DMS53 treated with DMSO at 0.1 percent for 48 hours (cell line): Measurements from ENCODE around the gene PLPP4.

Experiments used
- DNase-seq: peaks from one replicate; lab custom pipeline; 2025; ENCODE audit not compliant: unreplicated experiment; lab: John Stamatoyannopoulos, UW

Gene PLPP4

DNA sequence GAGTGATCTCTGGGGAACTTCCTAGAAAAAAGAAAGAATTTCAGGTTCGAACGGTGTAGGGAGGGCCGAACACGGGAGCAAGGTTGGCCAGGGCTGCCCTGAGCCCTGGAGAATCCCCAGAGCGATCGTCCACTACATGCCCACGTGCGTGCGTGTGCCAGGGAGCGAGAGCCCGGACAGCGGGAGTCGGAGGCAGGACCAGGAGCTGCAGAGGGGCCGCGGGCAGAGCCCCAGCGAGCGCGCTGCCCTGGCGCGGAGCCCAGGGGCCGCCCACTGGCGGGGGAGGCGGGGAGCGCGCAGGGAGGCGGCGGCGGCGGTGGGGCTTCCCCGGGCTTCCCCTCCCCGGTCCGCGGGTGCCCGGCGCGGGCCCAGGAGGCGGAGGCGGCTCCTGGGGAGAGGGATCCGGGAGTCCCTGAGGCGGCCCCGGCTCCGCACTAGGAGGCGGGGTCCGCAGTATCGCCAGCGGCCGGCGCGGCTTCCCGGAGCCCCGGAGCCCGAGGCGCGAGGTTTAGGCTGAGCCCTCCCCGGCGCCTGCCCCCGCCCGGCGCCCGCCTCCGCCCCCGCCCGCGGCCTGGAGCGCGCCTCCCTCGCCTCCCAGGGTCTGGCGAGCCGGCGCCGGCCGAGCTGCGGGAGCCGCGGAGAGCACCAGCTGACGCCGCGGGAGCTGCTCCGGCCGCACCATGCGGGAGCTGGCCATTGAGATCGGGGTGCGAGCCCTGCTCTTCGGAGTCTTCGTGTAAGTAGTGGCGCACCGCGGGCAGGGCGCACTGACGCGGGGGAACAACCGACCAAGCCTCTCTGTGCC is at the start of gene PLPP4:
Gene PLPP4 (plus strand): TSS at position 602 of the 805 bp plus-strand sequence. CDS start 79 bp downstream, at position 681.
- no peak for DNase-seq

DNA sequence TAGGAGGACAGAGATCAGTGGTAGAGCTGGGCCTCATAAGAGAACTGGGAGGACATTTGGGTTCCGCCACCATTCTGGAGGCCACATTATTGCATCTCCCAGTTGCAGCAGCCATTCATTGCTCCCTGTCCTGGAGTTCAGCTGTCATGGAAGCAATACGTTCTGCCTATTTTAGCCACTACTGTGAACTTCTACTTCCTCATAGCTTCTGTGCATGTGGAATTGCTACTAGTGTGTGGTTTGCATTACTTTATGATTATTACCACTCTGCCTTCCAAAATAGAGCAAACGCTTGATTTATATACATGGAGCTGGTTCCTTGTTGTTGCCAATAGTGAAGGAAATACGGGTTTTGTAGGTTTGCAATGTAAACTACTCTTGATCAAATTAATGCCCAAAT is 47.2 kb upstream of the PLPP4 start:
- no peak for DNase-seq

DNA sequence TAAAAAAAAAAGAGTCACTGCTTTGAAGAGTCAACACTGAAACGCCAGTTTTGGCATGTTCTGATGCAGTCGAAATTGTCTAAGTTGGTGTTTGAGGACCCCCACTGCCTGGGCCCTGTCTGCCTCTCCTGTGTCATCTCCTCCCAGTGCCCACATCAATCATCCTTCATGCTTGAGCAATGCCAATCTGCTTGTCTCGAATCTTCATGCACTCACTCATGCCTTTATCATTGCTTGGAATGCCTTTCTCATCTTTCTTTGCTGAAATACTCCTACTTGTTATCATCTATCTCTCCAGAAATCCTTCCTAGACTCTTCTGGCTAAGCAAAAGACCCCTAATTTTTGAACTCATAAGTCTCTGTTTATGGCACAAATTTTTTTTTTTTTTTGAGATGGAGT is 42.1 kb upstream of the PLPP4 start:
- DNase-seq: no peak

DNA sequence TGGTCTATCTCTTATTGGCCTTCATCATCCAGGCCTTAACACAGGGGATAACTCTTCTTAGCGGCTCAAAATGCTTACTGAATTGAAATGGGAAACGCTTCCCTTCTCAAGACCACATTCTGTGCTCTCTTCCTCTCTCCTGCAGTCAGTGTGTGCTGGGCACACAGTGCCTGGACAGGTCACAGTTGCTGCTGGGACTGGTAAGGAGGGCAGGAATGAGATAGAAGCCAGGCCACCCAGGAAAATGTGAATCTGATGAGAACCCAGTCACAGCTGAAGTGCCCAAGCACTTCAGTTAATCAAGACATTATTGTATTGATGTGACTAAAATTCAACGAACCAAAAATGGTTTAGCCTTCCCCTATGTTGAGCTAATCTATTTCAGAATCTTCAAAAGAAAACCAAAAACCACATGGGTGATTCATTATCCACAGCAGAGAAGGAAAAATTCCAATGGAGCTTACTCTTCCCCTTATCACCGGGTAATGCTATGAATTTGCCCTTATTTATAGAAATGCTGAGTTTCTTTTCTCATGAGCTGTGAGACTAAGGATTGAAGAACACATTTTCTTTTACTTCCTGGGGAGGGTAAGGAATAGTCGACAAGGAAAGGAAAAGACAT is 41.2 kb upstream of the PLPP4 start:
- DNase-seq: no peak

DNA sequence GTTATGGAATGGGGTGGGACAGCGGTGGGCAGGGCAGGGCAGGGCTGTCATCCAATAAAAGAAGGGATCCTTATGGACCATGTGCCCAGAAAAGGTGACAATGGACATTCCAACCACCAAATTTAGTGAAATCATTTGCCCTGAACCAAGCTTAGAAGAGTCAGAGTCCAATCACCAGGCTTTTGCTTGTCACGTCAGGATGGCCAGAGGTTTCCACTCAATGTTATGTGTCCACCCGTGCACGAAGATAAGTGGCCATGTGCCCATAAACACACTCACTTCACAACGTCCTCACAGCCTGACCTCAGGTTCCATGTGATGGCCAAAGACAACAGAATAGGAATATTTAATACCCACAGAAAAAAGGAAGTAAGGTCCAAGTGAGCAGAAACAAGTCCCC is 36.6 kb upstream of the PLPP4 start:
- no peak for DNase-seq

DNA sequence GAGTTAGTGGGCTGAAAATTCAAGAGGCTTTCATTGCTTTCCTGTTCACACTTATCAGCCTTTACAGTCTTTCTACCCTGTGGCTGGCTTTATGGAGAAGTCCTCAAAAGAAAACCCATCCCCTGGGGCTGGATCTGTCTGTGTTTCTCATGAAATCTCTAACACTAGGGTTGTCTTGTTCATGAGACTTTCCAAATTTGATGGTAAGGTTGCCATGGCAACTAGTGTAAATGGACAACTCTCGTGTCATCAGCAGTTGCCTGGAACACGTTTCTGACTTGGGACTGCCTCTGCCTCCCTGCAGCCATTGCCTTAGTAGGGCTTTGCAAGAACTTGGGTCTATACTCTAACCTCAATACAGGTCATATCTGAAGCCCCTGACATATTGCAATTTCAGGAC is 35.8 kb upstream of the PLPP4 start:
- no peak for DNase-seq

DNA sequence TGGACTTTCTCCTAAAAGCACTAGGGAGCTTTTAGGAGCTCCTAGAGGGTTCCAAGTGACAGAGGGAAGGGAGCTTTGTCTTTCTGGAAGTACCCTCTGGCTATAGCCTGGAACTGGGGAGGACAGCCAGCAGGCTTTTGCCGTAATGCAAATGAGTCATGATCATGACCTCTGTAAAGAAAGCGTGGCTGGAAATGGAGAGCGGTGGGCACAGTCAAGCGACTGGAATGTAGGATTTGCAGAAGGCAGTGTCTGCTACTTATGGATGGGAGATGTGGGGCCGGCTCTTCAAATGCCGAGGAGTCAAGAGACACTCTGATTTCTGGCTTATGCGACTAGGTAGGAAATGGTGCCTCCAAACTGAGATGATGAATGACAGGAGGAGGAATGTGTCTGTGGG is 34.6 kb upstream of the PLPP4 start:
- DNase-seq: no peak

DNA sequence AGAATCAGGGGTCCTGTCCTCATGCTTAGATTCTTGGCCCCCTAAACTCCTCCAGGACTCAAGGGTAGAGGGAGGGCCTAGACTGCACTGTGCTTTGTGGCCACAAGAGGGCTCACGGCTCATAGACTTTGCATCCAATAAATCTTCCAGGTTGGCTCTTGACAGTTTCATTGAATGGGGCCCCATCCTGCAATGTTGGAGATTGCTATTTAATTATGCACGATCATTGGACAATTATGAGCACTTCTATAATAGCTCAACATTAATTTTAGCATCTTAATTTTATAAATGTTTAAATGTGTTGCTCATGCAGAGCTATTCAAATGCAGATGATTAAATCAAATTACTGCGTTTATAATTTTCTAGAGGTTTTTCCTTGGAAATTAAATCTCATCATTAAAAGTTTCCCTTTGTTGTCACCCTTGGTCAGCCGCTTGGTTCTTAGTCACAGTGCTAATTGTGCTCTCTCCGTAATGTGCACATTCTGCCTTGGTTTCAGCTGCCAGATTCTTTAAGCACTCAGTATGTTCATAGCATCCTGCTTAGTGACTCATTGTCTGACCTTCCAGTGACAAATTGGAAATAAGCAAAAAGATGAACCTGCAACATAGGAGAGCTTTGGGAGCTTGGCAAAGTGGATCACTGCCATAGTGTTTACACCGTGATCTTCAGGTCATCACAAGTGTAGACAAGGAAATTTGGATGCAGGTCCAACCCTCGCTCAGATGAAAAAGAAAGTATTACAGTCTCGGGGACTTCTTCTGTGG is 33.4 kb upstream of the PLPP4 start:
- DNase-seq: peak; percentile 7

DNA sequence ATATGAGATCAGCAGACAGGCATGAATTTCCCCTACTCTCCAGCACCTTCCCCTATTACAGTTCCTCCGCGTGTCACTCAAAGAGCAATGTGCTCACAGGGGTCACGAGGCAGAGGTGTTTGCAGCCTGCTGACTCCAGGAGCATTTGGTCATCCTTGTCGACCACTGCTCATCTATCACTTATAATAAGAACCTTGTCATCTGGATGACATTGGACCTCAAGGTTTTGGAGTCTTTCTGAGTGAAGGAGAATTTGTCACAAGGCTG is 32.9 kb upstream of the PLPP4 start:
- no peak for DNase-seq

DNA sequence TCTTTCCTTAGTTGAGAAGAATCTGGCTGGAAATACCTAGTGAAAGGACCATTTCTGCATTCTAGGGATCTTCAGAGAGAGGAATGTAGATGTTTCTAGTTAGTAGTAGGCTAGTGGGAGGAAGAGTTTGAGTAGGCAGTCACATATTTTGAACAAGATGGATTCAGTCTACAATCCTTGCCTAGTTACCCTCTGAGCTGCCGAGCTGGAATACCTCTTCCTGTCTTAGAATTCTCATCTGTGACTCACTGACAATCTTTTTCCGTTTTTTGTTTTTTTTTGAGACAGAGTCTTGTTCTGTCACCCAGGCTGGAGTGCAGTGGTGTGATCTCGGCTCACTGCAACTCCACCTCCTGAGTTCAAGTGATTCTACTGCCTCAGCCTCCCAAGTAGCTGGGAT is 30.7 kb upstream of the PLPP4 start:
- no peak for DNase-seq

DNA sequence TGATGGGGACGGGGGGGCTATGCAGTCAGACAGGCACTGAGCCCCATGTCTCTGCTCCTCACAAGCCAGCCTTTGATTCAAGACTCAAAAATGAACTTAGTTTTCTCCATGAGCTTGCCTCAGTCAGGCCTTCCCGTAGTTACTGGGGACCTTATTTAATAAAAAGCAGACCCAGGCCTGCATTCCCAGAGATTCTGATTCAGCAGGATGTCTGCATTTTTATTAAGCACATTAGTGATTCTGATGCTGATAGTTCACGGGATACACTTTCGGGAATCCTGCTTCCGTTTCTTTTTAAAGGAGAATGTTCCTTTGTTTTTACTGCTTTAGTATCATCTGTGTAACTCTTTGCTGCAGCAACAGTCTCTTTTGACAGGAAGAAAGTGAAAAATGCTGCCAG is 28.3 kb upstream of the PLPP4 start:
- DNase-seq: no peak

DNA sequence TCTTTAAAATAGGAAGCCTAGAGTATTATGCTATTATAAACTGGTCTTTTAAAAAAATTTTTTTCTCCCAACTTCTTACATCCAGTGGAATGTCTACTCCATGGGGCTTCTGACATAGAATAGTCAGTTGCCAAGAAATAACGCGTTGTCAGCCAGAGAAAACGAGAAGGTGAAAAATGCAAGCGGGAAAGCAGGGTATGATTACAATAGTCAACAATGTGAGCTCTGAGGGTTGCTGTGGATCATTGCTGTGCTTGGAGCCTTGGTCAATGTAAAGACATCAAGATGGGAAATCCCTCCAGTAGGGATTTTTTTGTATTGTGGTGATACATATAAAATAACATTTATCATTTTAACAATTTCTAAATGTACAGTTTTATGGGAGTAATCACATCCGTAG is 27.6 kb upstream of the PLPP4 start:
- no peak for DNase-seq

DNA sequence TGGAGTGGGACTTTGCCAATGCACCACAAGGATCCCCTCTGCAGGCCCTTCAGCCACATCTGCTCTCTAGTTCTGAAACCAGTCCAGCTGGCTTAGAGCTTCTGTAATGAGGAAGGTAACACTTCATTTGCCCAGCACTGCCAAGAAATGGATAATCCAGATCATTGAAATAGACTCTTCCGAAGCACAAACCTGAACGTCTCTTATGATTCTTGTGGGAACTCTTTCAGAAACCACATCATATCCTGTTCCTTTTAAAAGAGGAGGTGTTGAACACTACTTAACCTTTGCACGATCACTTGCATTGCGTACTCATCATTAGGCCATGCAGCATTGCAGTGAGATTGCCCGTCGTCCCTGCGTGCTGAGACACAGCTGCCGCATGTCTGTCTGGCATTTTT is 25.8 kb upstream of the PLPP4 start:
- DNase-seq: no peak

DNA sequence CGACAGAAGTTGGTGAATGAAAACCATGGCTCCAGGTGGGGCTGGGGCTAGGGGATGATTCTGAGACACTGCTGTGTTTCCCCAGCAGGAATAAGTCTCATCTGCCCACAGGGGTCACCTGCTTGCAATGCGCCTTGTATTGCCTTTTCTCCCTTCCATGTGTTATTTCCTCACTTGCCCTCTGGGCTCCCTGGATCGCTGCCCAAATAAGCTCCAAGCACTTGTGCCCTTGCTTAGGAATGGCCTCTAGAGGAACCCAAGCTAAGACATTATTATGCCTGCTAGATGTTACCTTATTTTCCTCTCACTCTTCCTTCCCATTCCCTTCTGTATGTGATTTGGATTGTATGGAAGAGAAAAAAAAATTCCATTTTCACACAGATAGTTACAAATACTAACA is 24.8 kb upstream of the PLPP4 start:
- no peak for DNase-seq

DNA sequence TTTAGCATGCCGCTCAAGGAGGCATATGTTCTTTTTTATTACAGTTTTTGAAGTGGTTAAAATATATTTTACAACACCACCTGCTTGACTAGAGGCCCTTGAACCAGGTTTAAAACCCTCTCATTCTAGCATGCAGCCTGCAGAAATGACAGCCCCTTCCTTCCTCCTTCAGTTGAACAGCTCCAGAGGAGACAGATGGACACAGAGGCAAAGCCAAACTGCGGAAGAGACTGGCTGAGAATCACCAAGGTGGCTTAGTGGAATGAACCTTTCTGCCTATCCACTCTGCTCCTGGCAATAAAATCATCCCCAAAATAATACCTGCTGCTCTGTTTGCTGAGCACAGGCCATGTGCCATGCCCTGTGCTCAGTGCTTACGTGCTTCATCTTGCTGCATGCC is 23.9 kb upstream of the PLPP4 start:
- no peak for DNase-seq

DNA sequence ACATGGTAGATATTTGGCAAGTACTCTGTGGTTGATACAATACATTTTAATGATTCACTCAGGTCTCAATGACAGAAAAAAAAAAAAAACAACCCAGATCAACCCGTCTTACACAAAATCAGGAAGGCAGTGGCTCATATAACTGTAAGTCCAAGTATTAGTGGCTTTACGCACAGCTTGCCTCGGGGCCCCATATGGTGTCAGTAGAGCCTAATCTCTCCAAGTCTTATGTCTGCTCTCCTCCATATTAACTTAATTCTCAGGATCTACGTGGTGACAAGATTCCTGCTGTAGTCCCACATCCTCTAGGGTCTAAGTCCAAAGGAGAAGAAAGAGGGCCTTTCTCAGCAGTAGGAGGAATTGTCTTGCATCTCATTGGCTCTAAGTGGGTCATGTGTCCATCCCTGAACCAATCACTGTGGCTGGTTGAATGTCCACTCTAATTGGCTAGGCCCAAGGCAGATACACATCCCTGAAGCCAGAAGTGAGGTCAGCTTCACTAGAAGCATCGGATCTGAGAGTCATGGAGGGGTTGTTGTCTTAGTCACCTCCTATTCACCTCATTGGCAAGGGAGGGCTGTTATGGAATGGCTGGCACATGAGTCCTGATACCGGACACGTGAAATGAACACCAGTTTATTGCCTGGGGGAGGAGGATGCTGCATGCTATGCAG is 20.5 kb upstream of the PLPP4 start:
- DNase-seq: no peak

DNA sequence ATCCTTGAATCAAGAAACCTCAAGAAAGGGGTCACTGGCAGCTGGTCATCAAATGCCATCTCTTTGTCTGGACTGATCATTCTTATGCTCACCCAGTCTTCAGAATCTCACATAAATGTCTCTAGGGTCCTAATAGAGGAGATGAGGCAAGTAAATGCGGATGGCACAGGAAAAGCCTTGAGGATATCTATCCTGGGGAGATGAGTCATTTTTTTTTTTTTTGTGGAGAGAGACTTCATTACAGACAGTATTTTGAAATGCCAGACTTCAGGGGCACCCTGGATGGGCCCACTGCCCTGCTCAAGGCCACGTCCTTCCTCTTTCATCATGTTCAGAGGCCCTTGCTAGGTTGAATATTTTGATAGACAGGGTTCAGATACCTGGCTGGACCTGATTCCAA is 19.5 kb upstream of the PLPP4 start:
- DNase-seq: no peak

DNA sequence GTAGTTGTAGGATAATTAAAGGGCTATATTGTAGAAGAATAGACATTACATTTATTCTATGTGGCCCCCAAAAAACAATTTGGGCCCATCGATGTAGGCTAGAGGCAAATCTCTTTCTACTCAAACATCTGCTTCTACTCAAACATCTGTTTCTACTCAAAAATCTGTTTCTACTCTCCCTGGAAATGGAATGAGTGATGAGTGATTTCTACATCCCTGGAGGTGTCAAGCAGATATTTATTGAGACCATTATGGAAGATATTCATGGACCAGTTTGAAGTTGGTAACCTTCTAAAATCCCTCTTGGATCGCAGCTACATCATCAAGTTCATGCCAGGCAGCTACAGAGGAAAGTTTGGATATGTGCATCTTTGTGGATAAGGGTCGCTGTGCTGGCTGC is 5.1 kb upstream of the PLPP4 start:
- no peak for DNase-seq

DNA sequence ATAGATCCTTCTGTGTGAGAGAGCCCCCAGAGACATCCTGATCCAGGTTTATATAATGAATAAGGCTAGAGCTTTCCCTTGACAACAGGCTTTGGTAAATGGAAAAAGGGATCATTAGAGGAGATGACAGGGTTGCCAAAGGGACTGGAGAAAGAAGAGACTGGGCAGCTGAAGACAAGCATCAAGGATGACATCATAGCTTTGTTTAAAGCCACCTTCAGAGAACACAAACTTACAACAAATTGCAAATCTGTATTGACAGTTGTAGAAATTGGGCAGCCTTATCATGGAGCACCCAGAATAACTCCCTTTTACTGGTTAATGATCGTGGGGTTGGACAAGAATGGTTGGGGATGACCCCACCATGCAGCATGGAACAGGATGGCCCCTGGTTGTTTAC is 3.7 kb upstream of the PLPP4 start:
- DNase-seq: no peak

DNA sequence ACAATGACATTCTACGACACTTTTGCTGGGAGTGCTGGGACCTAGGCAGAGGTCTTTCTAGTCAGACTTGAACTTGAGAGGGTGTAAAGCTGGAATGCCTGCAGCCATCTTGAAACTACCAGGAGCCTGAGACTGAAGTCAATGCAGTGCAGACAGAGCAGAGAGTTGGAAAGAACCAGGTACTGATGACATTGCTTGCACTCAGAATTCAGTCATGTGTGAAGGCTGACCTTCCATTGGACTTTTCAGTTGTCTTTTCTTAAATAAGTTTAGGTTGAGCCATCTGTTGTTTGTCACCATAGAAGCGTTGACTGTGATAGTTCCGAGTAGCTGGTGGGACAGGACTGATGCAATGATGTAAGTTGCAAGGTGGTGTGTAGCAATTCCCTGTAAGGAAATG is 3.1 kb upstream of the PLPP4 start:
- no peak for DNase-seq

DNA sequence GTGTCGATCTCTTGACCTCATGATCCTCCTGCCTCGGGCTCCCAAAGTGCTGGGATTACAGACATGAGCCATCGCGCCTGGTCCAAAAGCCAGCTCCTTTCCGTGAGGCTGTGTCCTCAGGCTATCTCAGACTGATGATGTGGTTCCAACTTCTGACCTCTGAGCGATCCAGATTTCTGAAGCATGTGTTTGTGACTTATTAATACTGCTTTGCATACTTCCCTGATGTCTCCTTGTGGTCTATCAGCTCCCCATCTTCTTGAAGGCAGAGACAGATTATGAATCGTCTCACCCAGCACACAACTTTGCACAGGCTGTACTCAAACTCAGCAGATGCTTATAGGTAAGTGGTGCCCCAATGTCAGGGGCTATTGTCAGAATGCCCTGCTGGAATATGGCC is 2.0 kb upstream of the PLPP4 start:
- no peak for DNase-seq

DNA sequence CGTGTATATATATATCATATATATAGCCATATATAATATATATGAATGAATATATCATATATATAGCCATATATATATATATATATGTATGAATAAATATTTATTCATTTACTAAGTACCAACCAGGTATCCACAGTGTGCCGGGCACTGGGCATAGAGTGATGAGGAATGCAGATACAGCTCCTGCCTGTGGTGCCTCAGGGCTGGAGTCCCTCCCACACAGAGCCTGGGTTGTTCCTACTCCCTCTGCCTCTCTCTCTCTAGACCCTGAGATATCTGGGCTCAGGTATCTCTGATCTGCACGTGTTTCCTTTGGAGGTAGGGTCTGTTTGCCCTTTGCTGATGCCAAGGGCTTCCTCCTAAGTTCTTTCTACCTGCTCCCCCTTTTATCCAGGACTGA is 1.4 kb upstream of the PLPP4 start:
- no peak for DNase-seq
